GM12878 (cell line): ENCODE measurements around the gene ARID1A. TPM values are rescaled to one million over a fixed set of nuclear protein-coding genes. Genes with fewer than 3 reads are reported as not detected.
A peak's percentile ranks its signal among the peaks of the same experiment; 100 is the strongest.

ENCODE experiments used
- BACH1 ChIP-seq: fragments of 450-650 bp; IDR thresholded peaks from 2 replicates; pipeline ENCODE4 v1.6.1; 2017; ENCODE audit warnings: mild to moderate bottlenecking, borderline replicate concordance
- CBFB ChIP-seq: IDR thresholded peaks from 2 replicates; pipeline ENCODE4 v1.6.1; 2016; ENCODE audit warnings: antibody characterized with exemption, low read depth
- CBX5 ChIP-seq: sonication (generic); IDR thresholded peaks from 2 replicates; pipeline ENCODE4 v1.6.1; 2016; ENCODE audit warnings: low read depth, moderate library complexity, mild to moderate bottlenecking, inconsistent platforms
- CREM ChIP-seq: IDR thresholded peaks from 2 replicates; pipeline ENCODE4 v1.6.1; 2014; ENCODE audit warnings: antibody characterized with exemption, low read depth
- HDAC6 ChIP-seq: fragments of 200-600 bp; sonication (generic); IDR thresholded peaks from one replicate; pipeline ENCODE4 v1.8.0; 2017; ENCODE audit warnings: antibody characterized with exemption; ENCODE audit not compliant: unreplicated experiment
- JUND ChIP-seq: IDR thresholded peaks from 2 replicates; pipeline ENCODE4 v1.6.1; 2012; ENCODE audit warnings: low read depth, mild to moderate bottlenecking, low read length, improper control_type of control experiment, moderate library complexity
- MEF2A ChIP-seq: IDR thresholded peaks from 2 replicates; pipeline ENCODE4 v1.6.1; 2011; ENCODE audit warnings: low read depth, mild to moderate bottlenecking, low read length, moderate library complexity; ENCODE audit not compliant: insufficient read depth
- MEF2B ChIP-seq: fragments of 450-650 bp; IDR thresholded peaks from 2 replicates; pipeline ENCODE4 v1.6.1; 2018; ENCODE audit warnings: mild to moderate bottlenecking, moderate library complexity; ENCODE audit not compliant: partially characterized antibody, poor library complexity, severe bottlenecking
- NR2C1 ChIP-seq: fragments of 450-650 bp; IDR thresholded peaks from 2 replicates; pipeline ENCODE4 v1.6.1; 2017; ENCODE audit warnings: antibody characterized with exemption, mild to moderate bottlenecking, moderate library complexity
- PAX5 ChIP-seq: IDR thresholded peaks from 2 replicates; pipeline ENCODE4 v1.6.1; 2011; ENCODE audit warnings: low read depth, low read length, borderline replicate concordance
- POLR2AphosphoS2 ChIP-seq: IDR thresholded peaks from 2 replicates; pipeline ENCODE4 v1.6.1; 2011; ENCODE audit warnings: low read depth, mild to moderate bottlenecking, low read length, improper control_type of control experiment, moderate library complexity
- SMAD5 ChIP-seq: IDR thresholded peaks from 2 replicates; pipeline ENCODE4 v1.6.1; 2016; ENCODE audit warnings: antibody characterized with exemption, low read depth
- SMARCA5 ChIP-seq: fragments of 450-650 bp; IDR thresholded peaks from 2 replicates; pipeline ENCODE4 v1.6.1; 2017; ENCODE audit warnings: mild to moderate bottlenecking
- SUZ12 ChIP-seq: fragments of 200-600 bp; sonication (generic); IDR thresholded peaks from one replicate; pipeline ENCODE4 v1.6.1; 2018; ENCODE audit warnings: antibody characterized with exemption, mild to moderate bottlenecking; ENCODE audit not compliant: unreplicated experiment
- TARDBP ChIP-seq: IDR thresholded peaks from 2 replicates; pipeline ENCODE4 v1.6.1; 2016; ENCODE audit warnings: borderline replicate concordance
- ZNF384 ChIP-seq: IDR thresholded peaks from 2 replicates; pipeline ENCODE4 v1.6.1; 2012; ENCODE audit warnings: low read depth, mild to moderate bottlenecking, low read length, improper control_type of control experiment, borderline replicate concordance
- ZZZ3 ChIP-seq: IDR thresholded peaks from 2 replicates; pipeline ENCODE4 v1.6.1; 2011; ENCODE audit warnings: low read depth; ENCODE audit not compliant: control insufficient read depth, insufficient read length
- polyA plus RNA-seq, 11 experiments: library from polyadenylated mRNA; depleted of rRNA in 4 of 11; unstranded in 6 of 11; stranded (reverse) in 5 of 11; fragments of >200 nt; fragmentation: Nextera tagmentation in 4 of 11; fragmentation: Illumina TruSeq in 1 of 11; extraction: Ambion mirVana in 4 of 11; extraction: Trizol in 1 of 11; gene quantifications; 1 replicate in 1 of 11; 2 replicates in 10 of 11; pipeline versions ENCODE4 v1.2.1 to v1.2.3, GENCODE V29; 2011 to 2016; ENCODE audit warnings: inconsistent platforms in 2 of 11, missing spikeins in 2 of 11, low read depth in 1 of 11
- total RNA-seq, 4 experiments: library from RNA; depleted of rRNA in 3 of 4; stranded (reverse); fragments of >200 nt in 3 of 4; fragmentation: Illumina TruSeq in 1 of 4; extraction: Trizol in 1 of 4; gene quantifications; 2 replicates each; pipeline versions ENCODE4 v1.2.1 to v1.2.3, GENCODE V29; 2013 to 2021
- TF ChIP-seq, protein P1 (sequence below): IDR thresholded peaks from 2 replicates; pipeline ENCODE4 v1.6.1; 2012; ENCODE audit warnings: improper control_type of control experiment, low read depth, low read length; ENCODE audit not compliant: insufficient replicate concordance
- TF ChIP-seq, protein P2 (sequence below): fragments of 450-650 bp; IDR thresholded peaks from 2 replicates; pipeline ENCODE4 v1.6.1; 2018; ENCODE audit warnings: mild to moderate bottlenecking, low read depth, moderate library complexity; ENCODE audit not compliant: partially characterized antibody
- TF ChIP-seq, protein P3 (sequence below): fragments of 450-650 bp; IDR thresholded peaks from 2 replicates; pipeline ENCODE4 v1.6.1; 2017; ENCODE audit warnings: antibody characterized with exemption, mild to moderate bottlenecking, moderate library complexity

ARID1A gene
- total and polyA plus RNA-seq, 10 of the 15 experiments (the other 5 are each of a cell fraction or from before 2014, with no cell fraction given) = 10.0 to 98.0 (median 23.5) TPM

DNA sequence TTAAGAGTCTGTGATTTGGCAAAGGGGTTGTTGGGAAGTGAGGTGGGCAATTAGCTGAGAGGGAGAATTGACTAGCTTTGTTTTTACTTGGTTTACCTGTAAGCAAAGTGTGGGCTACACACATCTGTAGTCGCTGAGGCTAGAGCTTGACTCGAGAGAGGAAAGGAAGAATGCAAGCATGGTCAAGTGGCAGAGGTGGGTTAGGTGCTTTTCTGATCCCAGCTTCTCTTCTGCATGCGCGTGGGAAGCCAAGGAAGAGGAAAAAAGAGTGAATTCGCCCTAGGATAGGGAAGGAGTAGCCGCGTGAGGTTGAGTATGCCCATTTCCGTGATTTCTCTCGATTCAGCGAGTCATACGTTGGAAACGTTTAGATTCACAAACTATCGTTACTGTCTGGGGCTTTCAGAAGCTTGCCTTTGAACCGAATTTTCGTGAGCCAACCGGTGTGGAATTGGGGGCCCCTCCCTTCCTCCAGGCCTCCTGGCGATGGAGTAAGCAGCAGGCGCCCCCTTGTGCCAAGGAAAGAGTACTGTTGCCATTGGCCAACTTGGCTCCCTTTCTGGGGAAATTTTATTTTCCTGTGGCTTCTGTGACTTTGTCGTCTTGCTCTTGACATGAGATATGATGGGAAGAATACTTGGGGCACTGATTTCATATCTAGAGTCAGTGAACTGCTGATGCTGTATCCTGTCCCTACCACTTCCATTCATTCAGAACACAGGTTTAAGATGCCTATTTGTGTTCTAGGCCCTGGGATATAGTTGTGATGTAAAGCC, 93.2 kb downstream of the ARID1A start (continued):
- TF ChIP-seq, protein P1, sequence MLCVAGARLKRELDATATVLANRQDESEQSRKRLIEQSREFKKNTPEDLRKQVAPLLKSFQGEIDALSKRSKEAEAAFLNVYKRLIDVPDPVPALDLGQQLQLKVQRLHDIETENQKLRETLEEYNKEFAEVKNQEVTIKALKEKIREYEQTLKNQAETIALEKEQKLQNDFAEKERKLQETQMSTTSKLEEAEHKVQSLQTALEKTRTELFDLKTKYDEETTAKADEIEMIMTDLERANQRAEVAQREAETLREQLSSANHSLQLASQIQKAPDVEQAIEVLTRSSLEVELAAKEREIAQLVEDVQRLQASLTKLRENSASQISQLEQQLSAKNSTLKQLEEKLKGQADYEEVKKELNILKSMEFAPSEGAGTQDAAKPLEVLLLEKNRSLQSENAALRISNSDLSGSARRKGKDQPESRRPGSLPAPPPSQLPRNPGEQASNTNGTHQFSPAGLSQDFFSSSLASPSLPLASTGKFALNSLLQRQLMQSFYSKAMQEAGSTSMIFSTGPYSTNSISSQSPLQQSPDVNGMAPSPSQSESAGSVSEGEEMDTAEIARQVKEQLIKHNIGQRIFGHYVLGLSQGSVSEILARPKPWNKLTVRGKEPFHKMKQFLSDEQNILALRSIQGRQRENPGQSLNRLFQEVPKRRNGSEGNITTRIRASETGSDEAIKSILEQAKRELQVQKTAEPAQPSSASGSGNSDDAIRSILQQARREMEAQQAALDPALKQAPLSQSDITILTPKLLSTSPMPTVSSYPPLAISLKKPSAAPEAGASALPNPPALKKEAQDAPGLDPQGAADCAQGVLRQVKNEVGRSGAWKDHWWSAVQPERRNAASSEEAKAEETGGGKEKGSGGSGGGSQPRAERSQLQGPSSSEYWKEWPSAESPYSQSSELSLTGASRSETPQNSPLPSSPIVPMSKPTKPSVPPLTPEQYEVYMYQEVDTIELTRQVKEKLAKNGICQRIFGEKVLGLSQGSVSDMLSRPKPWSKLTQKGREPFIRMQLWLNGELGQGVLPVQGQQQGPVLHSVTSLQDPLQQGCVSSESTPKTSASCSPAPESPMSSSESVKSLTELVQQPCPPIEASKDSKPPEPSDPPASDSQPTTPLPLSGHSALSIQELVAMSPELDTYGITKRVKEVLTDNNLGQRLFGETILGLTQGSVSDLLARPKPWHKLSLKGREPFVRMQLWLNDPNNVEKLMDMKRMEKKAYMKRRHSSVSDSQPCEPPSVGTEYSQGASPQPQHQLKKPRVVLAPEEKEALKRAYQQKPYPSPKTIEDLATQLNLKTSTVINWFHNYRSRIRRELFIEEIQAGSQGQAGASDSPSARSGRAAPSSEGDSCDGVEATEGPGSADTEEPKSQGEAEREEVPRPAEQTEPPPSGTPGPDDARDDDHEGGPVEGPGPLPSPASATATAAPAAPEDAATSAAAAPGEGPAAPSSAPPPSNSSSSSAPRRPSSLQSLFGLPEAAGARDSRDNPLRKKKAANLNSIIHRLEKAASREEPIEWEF = no peak
- TF ChIP-seq POLR2AphosphoS2 (no peak), CBX5 (no peak), SMAD5 (no peak), BACH1 (no peak), MEF2A (0 out of 2 replicates have a peak, but pooled peaks have one; percentile 53), CBFB (no peak), CREM (no peak), ZZZ3 (no peak), TARDBP (no peak), ZNF384 (no peak), SMARCA5 (peak; percentile 92), PAX5 (no peak), HDAC6 (no peak), SUZ12 (no peak), NR2C1 (0 out of 2 replicates have a peak, but pooled peaks have one; percentile 7), JUND (no peak), MEF2B (peak; percentile 18)
- TF ChIP-seq, protein P2, sequence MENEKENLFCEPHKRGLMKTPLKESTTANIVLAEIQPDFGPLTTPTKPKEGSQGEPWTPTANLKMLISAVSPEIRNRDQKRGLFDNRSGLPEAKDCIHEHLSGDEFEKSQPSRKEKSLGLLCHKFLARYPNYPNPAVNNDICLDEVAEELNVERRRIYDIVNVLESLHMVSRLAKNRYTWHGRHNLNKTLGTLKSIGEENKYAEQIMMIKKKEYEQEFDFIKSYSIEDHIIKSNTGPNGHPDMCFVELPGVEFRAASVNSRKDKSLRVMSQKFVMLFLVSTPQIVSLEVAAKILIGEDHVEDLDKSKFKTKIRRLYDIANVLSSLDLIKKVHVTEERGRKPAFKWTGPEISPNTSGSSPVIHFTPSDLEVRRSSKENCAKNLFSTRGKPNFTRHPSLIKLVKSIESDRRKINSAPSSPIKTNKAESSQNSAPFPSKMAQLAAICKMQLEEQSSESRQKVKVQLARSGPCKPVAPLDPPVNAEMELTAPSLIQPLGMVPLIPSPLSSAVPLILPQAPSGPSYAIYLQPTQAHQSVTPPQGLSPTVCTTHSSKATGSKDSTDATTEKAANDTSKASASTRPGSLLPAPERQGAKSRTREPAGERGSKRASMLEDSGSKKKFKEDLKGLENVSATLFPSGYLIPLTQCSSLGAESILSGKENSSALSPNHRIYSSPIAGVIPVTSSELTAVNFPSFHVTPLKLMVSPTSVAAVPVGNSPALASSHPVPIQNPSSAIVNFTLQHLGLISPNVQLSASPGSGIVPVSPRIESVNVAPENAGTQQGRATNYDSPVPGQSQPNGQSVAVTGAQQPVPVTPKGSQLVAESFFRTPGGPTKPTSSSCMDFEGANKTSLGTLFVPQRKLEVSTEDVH = no peak
- TF ChIP-seq, protein P3, sequence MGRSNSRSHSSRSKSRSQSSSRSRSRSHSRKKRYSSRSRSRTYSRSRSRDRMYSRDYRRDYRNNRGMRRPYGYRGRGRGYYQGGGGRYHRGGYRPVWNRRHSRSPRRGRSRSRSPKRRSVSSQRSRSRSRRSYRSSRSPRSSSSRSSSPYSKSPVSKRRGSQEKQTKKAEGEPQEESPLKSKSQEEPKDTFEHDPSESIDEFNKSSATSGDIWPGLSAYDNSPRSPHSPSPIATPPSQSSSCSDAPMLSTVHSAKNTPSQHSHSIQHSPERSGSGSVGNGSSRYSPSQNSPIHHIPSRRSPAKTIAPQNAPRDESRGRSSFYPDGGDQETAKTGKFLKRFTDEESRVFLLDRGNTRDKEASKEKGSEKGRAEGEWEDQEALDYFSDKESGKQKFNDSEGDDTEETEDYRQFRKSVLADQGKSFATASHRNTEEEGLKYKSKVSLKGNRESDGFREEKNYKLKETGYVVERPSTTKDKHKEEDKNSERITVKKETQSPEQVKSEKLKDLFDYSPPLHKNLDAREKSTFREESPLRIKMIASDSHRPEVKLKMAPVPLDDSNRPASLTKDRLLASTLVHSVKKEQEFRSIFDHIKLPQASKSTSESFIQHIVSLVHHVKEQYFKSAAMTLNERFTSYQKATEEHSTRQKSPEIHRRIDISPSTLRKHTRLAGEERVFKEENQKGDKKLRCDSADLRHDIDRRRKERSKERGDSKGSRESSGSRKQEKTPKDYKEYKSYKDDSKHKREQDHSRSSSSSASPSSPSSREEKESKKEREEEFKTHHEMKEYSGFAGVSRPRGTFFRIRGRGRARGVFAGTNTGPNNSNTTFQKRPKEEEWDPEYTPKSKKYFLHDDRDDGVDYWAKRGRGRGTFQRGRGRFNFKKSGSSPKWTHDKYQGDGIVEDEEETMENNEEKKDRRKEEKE = no peak
